C4-2B (cell line): ENCODE results near the gene GPX3.

ENCODE experiments used
- ZFX ChIP-seq: fragments of 450-650 bp; IDR thresholded peaks from 2 replicates; pipeline ENCODE4 v1.6.1; 2017
- TF ChIP-seq, protein P1 (sequence below): fragments of 450-650 bp; conservative IDR thresholded peaks from 2 replicates; pipeline ENCODE4 v1.5.1; 2017; ENCODE audit warnings: mild to moderate bottlenecking

- TF ChIP-seq, protein P1, sequence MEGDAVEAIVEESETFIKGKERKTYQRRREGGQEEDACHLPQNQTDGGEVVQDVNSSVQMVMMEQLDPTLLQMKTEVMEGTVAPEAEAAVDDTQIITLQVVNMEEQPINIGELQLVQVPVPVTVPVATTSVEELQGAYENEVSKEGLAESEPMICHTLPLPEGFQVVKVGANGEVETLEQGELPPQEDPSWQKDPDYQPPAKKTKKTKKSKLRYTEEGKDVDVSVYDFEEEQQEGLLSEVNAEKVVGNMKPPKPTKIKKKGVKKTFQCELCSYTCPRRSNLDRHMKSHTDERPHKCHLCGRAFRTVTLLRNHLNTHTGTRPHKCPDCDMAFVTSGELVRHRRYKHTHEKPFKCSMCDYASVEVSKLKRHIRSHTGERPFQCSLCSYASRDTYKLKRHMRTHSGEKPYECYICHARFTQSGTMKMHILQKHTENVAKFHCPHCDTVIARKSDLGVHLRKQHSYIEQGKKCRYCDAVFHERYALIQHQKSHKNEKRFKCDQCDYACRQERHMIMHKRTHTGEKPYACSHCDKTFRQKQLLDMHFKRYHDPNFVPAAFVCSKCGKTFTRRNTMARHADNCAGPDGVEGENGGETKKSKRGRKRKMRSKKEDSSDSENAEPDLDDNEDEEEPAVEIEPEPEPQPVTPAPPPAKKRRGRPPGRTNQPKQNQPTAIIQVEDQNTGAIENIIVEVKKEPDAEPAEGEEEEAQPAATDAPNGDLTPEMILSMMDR: no peak
- TF ChIP-seq ZFX: no peak
These were observed 3.7 kb upstream of the GPX3 start for GRCh38 chr5:151016700-151017099.
